SK-MEL-5 (cell line): ENCODE results near the gene LCE1E. TPM values are rescaled to one million over a fixed set of nuclear protein-coding genes. Genes with fewer than 3 reads are reported as not detected.

Source experiments
- DNase-seq: peaks from one replicate; pipeline ENCODE4 v3.0.0-alpha.2; 2016; ENCODE audit warnings: low read depth, low spot score
- in situ Hi-C: cut with HindIII; loops from 2 replicates; pipeline ENCODE4 v1.10.0; 2016; ENCODE audit warnings: low sequenced_read_pairs, high pct_unique_total_duplicates, low pct_unique_long_range_greater_than_20kb
- total RNA-seq: library from RNA; depleted of rRNA; stranded (reverse); fragments of >200 nt; shearing (Covaris generic); gene quantifications from 2 replicates; pipeline ENCODE4 v1.2.3, GENCODE V29; 2014

LCE1E gene
- total RNA-seq, 1 experiment from 2014 or later, result not detected

DNA sequence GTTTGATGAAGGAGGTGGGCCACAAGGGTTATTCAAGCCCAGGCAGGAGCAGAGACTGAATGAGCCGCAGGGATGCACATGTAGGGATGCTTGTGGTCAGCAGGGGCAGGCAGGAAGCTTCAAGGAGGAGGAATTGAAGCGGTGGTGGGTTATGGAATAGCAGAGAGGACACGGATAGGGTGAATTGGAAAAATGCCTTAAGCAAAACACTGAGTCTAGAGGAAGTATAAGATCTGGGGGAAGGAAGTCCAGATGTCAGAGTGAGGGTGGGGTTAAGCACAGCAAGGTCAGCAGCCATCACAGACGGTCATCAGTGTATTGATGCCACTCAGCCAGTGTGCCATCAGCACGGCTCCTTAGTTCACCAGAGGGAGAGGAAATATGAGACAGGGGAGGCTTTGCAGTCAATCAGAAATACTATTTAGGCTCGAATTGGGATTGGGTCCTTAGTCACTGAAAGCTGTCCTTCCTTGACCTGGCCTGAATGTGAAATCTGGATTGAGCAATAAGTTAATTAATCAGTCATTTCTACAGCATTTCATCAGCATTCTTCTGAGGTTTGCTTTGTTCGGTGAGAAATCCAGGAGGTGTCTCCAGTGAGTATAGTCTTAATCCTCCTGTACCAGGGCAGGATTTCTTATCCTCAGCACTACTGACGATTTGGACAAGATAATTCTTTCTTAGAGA, 17.1 kb upstream of the LCE1E start:
- in situ Hi-C loops, result no loop called here
- peak; percentile 26 for DNase-seq

DNA sequence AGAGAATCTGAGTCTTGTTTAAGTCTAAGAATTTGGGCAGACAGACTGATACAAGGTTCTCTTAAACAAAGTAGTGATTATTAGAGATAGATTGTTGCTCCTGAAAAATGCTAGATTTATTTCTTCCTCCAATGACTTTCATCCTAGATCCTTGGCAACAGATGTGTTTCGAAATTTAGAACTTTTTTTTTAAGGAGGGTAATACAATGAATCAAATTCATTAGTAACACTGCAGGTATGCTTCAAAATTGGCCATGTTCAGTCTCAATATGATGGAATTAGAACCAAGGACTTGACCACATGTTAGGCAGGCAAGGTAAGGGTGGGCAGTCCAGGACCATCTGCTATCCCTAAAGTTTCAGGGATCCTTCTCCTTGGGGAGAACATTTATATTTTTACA, 15.6 kb upstream of the LCE1E start:
- DNase-seq, result no peak
- in situ Hi-C loops, result no loop called here

DNA sequence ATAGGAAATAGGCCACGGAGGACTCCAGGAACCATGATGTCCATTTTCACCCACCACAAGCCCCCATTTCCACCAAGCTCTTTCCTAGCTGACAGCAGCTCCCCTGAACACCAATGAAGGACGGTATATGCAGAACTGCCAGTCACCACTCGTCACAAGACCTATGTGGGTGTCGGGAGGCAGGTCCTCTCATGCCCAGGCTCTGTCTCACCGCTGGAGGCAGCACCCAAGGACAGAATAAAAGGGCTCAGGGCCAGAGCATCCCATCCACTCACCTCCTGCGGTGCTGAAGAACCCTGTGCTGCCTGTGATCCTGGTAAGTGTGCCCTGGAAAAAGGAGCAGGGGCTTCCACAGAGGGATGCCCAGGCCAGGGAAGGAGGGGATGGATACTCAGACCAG, 11.2 kb upstream of the LCE1E start, which contains the start of gene LCE1F:
Gene LCE1F, plus strand, starts transcription at position 266 of the 400 bp plus-strand sequence. CDS start 1,232 bp downstream, outside the sequence.
- in situ Hi-C loops, result no loop called here
- peak; percentile 30 for DNase-seq

DNA sequence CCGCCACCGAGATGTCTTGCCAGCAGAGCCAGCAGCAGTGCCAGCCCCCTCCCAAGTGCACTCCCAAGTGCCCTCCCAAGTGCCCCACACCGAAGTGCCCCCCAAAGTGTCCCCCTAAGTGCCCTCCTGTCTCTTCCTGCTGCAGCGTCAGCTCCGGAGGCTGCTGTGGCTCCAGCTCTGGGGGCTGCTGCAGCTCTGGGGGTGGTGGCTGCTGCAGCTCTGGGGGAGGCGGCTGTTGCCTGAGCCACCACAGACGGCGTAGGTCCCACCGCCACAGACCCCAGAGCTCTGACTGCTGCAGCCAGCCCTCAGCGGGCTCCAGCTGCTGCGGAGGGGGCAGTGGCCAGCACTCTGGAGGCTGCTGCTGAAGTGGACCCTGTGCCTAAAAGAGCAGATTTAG, 9.7 kb upstream of the LCE1E start:
- in situ Hi-C loops, result no loop called here
- no peak for DNase-seq

DNA sequence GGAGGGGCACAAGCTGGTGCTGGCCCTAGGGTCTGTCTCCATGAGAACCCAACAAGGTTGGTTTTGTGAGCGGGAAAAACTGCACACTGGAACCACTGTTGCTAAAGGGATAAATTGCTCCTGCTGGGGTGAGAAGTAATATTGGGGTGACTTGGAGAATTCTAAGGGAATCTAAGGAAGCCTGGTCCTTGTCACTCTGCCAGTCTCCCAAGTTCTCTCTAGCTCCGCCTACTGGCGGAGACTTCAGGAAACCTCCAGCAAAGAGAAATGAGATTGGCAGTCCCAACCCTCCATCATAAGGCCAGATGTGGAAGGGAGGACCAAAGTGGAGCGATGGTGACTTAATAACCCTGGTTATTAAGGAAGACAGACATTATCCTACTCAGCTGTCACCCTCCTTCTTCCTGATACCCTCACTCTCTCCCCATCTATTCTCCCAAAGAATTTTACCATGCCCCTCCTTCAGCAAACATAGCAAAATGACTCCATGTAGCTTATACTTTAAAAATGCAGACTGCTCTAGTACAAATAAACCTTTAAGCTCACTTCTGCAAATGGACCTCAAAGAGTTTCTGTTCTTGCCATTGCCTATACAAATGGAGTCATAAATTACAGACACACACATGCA, 8.4 kb upstream of the LCE1E start:
- in situ Hi-C loops, result no loop called here
- peak; percentile 80 for DNase-seq

DNA sequence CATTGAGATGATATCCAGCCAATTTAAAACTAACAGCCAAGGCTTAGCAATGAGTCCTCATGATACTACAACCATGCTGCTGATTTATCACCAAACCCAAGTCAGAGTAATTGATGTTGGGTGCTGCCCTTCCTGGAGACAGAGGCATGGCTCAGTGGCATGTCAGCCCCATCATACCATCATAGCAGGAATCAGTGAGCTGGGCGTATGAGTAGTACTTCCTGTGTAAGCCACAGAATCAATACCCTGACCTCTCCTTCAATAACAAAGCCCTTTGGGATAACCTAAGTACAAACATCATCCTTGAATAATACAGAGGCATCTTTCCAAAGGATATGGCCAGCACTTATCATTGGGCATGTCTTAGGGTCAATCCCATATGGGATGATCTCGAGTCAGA, 3.0 kb upstream of the LCE1E start:
- in situ Hi-C loops, result no loop called here
- DNase-seq, result no peak

DNA sequence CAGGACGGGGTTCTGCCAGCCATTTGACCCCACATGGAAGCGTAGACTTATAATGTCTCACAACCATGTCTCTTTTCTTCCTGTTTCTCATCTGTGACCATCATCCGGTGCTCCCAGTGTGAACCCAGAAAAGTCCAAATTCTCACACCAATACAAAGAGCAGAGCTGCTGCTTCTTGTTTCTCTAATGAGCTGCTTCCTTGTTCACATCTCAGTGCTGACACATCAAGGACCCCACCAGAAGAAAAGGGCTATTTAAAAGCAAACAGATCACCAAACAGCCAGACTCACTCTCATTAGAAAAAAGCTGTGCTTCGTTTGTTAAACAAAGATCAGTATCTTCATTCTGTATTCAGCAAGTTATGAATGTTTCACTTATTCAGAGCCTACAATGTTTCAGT, 9.6 kb downstream of the LCE1E start:
- DNase-seq, result peak; percentile 28

DNA sequence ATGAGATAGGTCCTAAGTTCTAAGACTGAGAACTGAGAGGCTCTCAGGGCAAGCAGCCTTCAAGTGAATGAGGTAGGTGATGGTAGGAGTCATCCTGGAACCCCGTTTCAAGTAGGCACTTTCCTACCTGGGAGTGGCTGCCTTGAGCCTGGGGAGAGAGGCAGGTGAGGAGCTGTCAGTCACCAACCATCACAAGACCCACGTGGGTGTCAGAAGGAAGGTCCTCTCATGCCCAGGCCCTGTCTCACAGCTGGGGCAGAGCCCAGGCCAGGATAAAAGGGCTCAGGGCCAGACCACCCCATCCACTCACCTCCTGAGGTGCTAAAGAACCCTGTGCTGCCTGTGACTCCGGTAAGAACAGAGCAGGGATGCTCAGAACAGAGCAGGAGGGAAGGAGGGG, 10.4 kb downstream of the LCE1E start, which contains the start of gene LCE1D:
Gene LCE1D, plus strand, starts transcription at position 301 of the 400 bp plus-strand sequence. CDS start 1,074 bp downstream, outside the sequence.
- DNase-seq, result no peak
- in situ Hi-C loops, result no loop called here

More for the DNA sequence above, 9.6 kb downstream of the LCE1E start:
- in situ Hi-C loops, result no loop called here

DNA sequence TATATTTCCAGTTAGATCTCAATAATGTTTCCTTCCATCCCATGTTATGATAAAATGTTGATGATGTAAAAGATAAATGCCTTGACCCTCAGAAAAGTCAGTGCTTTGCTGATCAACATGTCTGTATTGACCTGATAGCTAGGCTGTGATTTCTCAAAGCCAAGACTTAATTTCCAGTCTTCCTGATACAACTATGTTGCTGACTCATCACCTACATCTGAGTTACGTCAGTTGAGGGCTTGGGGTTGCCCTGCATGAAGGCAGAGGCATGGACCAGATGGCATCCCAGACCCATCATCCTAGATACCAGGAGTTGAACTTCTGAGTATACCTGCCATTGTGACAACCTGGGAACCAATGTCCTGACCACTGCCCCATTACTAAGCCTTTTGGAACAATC, 15.3 kb downstream of the LCE1E start:
- in situ Hi-C loops, result no loop called here
- no peak for DNase-seq

DNA sequence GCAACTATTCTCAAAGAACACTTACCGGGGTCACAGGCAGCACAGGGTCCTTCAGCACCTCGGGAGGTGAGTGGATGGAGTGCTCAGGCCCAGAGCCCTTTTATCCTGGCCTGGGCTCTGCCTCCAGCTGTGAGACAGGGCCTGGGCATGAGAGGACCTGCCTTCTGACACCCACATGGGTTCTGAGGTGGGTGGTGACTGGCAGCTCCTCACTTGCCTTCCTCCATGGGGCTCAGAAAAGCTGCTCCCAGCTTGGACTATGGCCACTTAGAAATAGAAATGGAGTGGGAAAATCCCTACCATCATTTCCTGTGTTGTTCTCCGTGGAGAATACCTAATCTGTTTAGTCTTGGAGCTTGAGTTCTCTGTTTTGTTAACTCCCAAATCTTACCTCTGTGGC, 20.5 kb downstream of the LCE1E start, which contains the start of gene LCE1C:
Gene LCE1C, minus strand, starts transcription at position 76 of the 400 bp plus-strand sequence. CDS start 1,173 bp downstream, outside the sequence.
- DNase-seq, result no peak
- in situ Hi-C loops, result no loop called here

DNA sequence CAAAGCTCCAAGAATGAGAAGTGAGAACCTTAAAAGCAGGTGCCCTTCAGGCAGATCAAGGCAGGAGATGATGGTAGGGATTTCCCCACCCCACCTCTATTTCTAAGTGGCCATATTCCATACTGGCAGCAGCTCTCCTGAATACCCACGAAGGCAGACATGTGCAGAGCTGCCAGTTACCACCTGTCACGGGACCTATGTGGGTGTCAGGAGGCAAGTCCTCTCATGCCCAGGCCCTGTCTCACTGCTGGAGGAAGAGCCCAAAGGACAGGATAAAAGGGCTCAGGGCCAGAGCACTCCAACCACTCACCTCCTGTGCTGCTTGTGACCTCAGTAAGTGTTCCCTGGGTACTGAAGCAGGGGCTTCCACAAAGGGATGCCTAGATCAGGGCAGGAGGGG, 25.0 kb downstream of the LCE1E start:
- in situ Hi-C loops, result no loop called here
- DNase-seq, result no peak

DNA sequence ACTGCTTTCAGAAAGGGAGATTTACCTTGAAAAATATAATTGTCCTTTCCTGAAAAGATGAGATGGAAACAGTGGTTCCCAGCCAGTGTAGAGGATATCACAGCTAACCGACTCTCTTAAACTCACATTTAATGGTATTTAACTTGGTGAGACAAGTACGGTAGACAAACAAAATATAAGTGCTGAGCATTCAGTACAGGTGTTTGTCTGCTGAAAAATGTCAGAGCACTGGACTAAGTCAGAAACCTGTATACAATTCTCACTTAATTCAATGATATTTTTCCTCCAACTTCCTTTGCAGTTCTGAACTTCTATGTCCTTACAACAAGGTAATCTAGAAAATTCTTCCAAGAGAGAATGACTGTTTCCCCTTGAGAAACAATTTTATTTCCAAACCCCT, 25.6 kb downstream of the LCE1E start, which contains the start of gene LCE1B:
Gene LCE1B, plus strand, starts transcription at position 301 of the 400 bp plus-strand sequence. CDS start 476 bp downstream, outside the sequence.
- DNase-seq, result no peak
- in situ Hi-C loops, result no loop called here

DNA sequence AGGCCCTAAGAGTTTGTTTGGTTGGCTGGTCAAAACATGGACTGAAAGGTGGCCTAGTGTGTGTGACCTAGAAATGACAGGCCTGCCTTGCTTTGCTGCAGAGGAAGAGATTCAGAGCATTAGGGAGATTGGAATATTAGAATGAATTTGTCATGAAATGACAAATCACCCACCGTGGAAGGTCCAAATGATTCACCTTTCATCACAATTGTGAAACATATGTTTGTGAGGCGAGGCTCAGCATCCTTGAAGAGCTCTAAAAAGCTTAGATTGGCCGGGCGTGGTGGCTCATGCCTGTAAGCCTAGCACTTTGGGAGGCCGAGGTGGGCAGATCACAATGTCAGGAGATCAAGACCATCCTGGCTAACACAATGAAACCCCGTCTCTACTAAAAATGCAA, 31.3 kb downstream of the LCE1E start:
- no peak for DNase-seq
- in situ Hi-C loops, result no loop called here

DNA sequence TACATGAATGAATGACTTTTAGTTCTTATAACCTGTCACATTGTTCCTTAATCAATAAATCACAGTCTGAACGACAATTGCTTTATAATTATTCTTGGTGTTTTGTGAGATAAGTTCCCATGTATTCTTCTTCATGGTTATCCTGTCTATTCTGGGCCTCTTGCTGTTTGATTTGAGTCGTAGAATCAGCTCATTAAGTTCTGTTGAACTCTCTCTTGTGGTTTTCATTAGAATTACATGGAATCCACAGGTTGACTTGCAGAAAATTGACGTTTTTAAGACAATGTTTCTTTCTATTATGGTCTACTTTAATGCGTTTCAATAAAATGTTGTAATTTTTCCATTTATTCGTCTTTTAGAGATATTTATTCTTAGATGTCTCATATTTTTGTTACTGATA, 37.2 kb downstream of the LCE1E start:
- in situ Hi-C loops, result no loop called here
- no peak for DNase-seq

DNA sequence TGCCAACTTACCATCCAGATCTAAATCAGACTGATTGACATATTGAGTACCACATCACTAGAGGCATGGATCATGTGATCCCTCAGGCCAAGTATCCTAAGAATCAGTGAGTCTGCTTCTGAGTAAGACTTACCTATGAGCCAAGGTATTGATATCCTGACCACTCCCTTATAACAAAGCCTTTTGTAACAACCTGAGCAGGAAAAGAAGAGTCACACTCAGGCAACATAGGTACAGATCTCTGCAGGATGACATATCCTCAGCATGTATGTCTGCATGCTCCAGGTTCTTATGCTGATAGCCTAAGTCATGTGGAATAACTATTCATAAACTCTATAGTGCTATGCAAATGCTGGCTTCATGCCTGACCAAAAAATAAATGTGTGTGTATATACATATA, 38.9 kb downstream of the LCE1E start:
- in situ Hi-C loops, result no loop called here
- no peak for DNase-seq

DNA sequence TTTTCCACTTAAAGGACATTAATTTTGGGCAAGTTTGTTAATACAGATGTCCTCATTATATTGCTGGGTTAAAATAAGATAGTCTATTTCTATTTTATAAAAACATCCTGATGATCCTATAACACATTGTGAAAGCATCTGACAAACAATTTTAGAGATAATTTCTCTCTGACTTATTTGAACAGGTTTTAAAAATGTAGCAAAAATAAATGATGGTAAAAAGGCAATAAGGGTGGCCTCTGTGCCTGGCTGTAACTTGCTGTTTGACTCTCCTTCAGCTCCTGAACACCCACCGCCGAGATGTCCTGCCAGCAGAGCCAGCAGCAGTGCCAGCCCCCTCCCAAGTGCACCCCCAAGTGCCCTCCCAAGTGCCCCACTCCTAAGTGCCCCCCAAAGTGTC, 41.1 kb downstream of the LCE1E start, which contains the start of gene LCE1A:
Gene LCE1A, plus strand, starts transcription at position 301 of the 400 bp plus-strand sequence. Its CDS starts 0 bp downstream, at position 301.
- in situ Hi-C loops, result no loop called here
- no peak for DNase-seq

DNA sequence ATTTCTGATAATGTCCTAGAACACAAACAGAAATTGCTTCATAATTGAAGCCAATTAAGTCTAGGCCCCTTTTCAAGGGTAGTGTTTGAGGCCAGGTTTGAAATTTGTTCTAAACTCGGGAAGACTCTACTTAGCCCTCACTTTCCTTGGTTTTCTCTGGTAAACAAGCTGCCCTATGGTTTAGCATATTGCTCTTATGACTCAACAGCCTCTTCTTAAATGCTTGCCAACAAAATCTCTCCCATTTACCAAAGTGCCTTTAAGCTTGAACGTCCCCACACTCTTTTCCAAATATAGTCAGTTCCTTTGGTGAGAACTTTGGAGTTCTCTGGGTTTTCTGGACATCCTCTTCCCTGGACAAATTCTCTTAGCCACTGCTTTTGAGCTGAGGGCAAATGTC, 50.8 kb downstream of the LCE1E start:
- DNase-seq, result no peak
- in situ Hi-C loops, result no loop called here
